HG02885 (cell line): ENCODE results near the gene SLC26A5.

Experiments
- ATAC-seq: cut with Tn5 transposase; IDR thresholded peaks from one replicate; pipeline ENCODE4 v1.9.1; 2021; ENCODE audit warnings: mild to moderate bottlenecking; ENCODE audit not compliant: unreplicated experiment, poor library complexity

The SLC26A5 gene

GRCh38 chr7:103349805-103350204 lies 96.2 kb downstream of the SLC26A5 start:
- no peak for ATAC-seq

- no peak for ATAC-seq
These were observed 97.0 kb downstream of the SLC26A5 start for GRCh38 chr7:103348959-103349358.

- ATAC-seq, result no peak
These were observed 97.6 kb downstream of the SLC26A5 start for GRCh38 chr7:103348452-103348851.

GRCh38 chr7:103347507-103348267 lies 98.3 kb downstream of the SLC26A5 start, which contains the start of gene PSMC2:
TSS of gene PSMC2 (plus strand) at chr7:103347643. CDS start at chr7:103347712, 69 bp downstream.
- peak; percentile 68 for ATAC-seq

GRCh38 chr7:103346396-103346795 lies 99.6 kb downstream of the SLC26A5 start:
- ATAC-seq, result no peak

GRCh38 chr7:103344453-103345149 lies 101.4 kb downstream of the SLC26A5 start, which contains the start of gene DNAJC2:
TSS of gene DNAJC2 (minus strand) at chr7:103344767. CDS start at chr7:103344622, 145 bp downstream.
- peak; percentile 80 for ATAC-seq

- ATAC-seq, result peak; percentile 16
These were observed 102.1 kb downstream of the SLC26A5 start for GRCh38 chr7:103343758-103344452.

- no peak for ATAC-seq
These were observed 102.7 kb downstream of the SLC26A5 start for GRCh38 chr7:103343332-103343731.

GRCh38 chr7:103341466-103341865 lies 104.5 kb downstream of the SLC26A5 start:
- no peak for ATAC-seq

- ATAC-seq, result no peak
These were observed 107.1 kb downstream of the SLC26A5 start for GRCh38 chr7:103338864-103339263.

GRCh38 chr7:103336761-103337160 lies 109.2 kb downstream of the SLC26A5 start:
- no peak for ATAC-seq

- no peak for ATAC-seq
These were observed 120.3 kb downstream of the SLC26A5 start for GRCh38 chr7:103325744-103326143.
